ENCODE measurements around the gene ARHGEF26.

DNA sequence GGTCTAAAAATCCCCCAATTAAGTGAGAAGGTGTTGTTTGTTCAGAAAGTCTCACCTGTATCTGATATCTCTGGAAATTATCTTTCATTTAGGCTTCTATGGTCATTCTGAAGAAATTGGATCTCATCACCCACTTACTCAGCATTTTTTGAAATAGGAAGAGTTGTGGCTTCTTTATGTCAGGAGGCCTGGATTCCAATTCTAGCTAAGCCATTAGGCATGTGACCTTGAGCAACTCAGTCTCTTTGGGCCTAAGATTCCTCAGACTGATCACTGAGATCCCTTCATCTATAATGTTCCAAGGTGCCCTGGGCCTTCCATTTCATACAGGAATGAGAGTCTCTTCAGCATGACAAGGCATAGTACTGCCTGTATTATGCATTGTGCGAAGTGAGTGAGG, 70.3 kb downstream of the ARHGEF26 start:
- TF ChIP-seq GATA2 (IDR thresholded peaks at IDR 0.05; ENCODE audit: low read depth, low read length) (no peak), GATA3 (IDR thresholded peaks at IDR 0.05; ENCODE audit: low read depth, low read length) (no peak)

Data from SH-SY5Y (cell line).